ENCODE results near the gene SMIM44.

GRCh38 chr19:3478409-3479176, 4.6 kb downstream of the SMIM44 start:
- TF ChIP-seq CTCF (IDR thresholded peaks at IDR 0.05 in 2 of 3, conservative IDR thresholded peaks at IDR 0.05 in 1 of 3; ENCODE audit: insufficient read depth in 2 of 3, low read depth in 1 of 3, low read length in 3 of 3) (no peak), ESRRA (IDR thresholded peaks at IDR 0.05; ENCODE audit: borderline replicate concordance, low read depth) (no peak), E2F6 (IDR thresholded peaks at IDR 0.05; ENCODE audit: borderline replicate concordance in 1 of 2, extremely low read depth in 1 of 2, insufficient read depth in 1 of 2, insufficient read length in 1 of 2, low read depth in 1 of 2, low read length in 1 of 2, poor library complexity in 1 of 2, severe bottlenecking in 1 of 2) (no peak), ZHX1 (conservative IDR thresholded peaks at IDR 0.05; ENCODE audit: low read length) (no peak)

Measured in K562 (cell line).